Activated CD8-positive, alpha-beta memory T cell treated with anti-CD3 and anti-CD28 coated beads, Interleukin-2, amount 10 ng/mL, durations not matched to agents 7 days and 5 days (primary cell): ENCODE results near the gene C11orf24. TPM values are rescaled to one million over a fixed set of nuclear protein-coding genes. Genes with fewer than 3 reads are reported as not detected.
A peak's percentile ranks its signal among the peaks of the same experiment; 100 is the strongest.
"Not testable (repeated sequence)": the region's sequence is repeated elsewhere in the genome, so short reads cannot be mapped to it uniquely, and the experiment has no call there.

Experiments used
- ATAC-seq: fragments of 150-1000 bp; cut with Tn5 transposase; one replicate; pipeline ENCODE4 v1.10.0; 2021; ENCODE audit warnings: moderate library complexity
- CTCF ChIA-PET: fragments of 350-600 bp; sonication (Branson Sonifier 250); formaldehyde crosslinking; loops from one replicate; lab custom pipeline; 2021; ENCODE audit warnings: antibody characterized with exemption; lab: Charles Lee
- DNase-seq: peaks from one replicate; pipeline ENCODE4 v3.0.0-alpha.2; 2020
- H3K27ac Mint-ChIP-seq: one replicate; pipeline ENCODE4 v1.8.0; 2021; ENCODE audit warnings: mild to moderate bottlenecking, mixed read lengths
- H3K27me3 Mint-ChIP-seq: one replicate; pipeline ENCODE4 v1.8.0; 2021; ENCODE audit warnings: mixed read lengths
- H3K36me3 Mint-ChIP-seq: one replicate; pipeline ENCODE4 v1.8.0; 2021; ENCODE audit warnings: mild to moderate bottlenecking, mixed read lengths
- H3K4me1 Mint-ChIP-seq: one replicate; pipeline ENCODE4 v1.8.0; 2021; ENCODE audit warnings: mixed read lengths
- H3K4me3 Mint-ChIP-seq: one replicate; pipeline ENCODE4 v1.8.0; 2021; ENCODE audit warnings: mild to moderate bottlenecking, moderate library complexity, mixed read lengths
- H3K9me3 Mint-ChIP-seq: one replicate; pipeline ENCODE4 v1.8.0; 2022; ENCODE audit warnings: low read depth, mixed read lengths
- total RNA-seq, 2 experiments: library from RNA; stranded (reverse); gene quantifications; one replicate each; pipeline ENCODE4 v1.2.3, GENCODE V29; 2021

C11orf24 gene
- total RNA-seq, 2 experiments from 2014 or later, result 26.4 to 27.0 TPM

DNA sequence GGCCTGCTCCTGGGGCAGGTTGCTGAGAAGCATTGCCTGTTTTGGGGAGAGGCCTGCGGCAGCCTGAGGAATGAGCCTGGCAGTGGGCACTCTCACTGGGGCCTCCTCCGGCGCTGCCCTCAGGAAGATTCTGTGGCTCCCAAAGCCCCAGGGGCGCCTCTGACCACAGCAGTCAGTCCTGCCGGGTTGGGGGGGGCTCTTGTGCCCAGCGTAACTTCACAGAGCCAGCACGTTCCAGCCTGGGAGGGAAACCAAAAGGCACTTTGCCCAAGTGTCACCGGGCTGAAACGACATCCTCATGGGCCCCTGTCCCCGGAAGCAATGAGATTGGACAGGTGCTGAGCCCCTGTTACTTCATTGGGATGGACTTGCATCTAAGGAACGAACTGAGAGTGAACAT is 36.3 kb upstream of the C11orf24 start:
- peaks cover 14% of the 10 kb centered on the region for H3K27me3 Mint-ChIP-seq
- ATAC-seq, result no peak
- H3K4me1 Mint-ChIP-seq, result peaks cover 33% of the 10 kb centered on the region
- no peak for DNase-seq
- H3K9me3 Mint-ChIP-seq, result peaks cover 1% of the 10 kb centered on the region
- H3K36me3 Mint-ChIP-seq, result peaks cover 2% of the 10 kb centered on the region
- H3K4me3 Mint-ChIP-seq, result no peak overlapping the region
- CTCF ChIA-PET, result interaction anchor here (1.4 kb wide), 1 partner anchor 84 kb away, joined by 3 read pairs; no protein-coding TSS in a partner anchor
- no peak overlapping the region for H3K27ac Mint-ChIP-seq

DNA sequence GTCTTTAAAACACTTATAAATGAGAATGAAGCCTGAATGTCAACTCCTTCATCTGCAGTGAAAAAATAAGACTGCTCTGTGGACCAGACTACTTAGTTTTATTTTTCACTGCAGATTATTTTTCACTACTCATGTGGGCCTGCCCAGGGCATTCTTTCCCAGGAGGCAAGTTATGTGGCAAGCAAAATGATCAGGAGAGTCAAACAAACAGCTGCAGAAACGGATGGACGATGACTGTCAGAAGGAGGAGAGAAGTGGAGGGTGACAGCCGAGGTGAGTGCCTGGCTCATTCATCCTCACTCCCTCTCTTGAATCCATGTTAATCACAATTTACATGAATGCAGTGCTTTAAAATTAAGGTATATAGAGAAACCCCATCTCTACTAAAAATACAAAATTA is 34.9 kb upstream of the C11orf24 start:
- H3K36me3 Mint-ChIP-seq, result peaks cover 2% of the 10 kb centered on the region
- ATAC-seq, result no peak
- no peak overlapping the region for H3K27ac Mint-ChIP-seq

DNA sequence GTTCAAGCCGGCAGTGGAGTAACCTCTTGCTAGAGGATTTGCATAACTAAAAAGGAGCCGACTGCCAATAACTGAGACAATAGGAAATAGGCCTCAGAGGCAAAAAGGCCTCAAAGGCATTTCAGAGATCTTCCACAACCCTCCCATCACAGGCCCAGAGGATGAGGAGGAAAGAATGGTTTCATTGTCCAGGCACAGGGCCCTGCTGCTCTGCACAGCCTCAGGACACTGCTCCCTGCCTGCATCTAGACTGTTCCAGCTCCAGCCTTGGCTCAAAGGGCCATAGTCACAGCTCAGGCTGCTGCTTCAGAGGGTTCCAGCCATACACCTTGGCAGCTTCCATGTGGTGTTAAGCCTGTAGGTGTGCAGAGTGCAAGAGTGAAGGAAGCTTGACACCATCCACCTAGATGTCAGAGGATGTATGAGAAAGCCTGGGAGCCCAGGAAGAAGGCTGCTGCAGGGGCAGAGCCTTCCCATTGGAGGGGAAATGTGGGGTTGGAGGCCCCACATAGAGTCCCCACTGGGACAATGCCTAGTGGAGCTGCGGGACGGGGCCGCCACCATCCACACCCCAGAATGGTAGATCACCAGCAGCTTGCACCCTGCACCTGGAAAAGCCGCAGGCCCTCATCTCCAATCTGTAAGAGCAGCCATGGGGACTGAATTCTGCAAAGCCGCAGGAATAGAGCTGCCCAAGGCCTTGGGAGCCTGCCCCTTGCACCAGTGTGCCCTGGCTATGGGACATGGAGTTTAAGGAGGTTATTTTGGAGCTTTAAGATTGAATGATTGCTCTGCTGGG is 32.4 kb upstream of the C11orf24 start:
- H3K27me3 Mint-ChIP-seq, result no peaks in the 10 kb centered on the region
- H3K36me3 Mint-ChIP-seq, result peaks cover 2% of the 10 kb centered on the region
- no peak overlapping the region for H3K4me3 Mint-ChIP-seq
- no peak overlapping the region for H3K27ac Mint-ChIP-seq
- peaks cover 1% of the 10 kb centered on the region for H3K9me3 Mint-ChIP-seq
- ATAC-seq (no peak), DNase-seq (no peak)
- CTCF ChIA-PET, result interaction anchor here (0.6 to 2.1 kb wide), 5 partner anchors 16 to 79 kb away, joined by 3 to 11 read pairs (median 3); no protein-coding TSS in a partner anchor
- H3K4me1 Mint-ChIP-seq, result peaks cover 16% of the 10 kb centered on the region

More for the DNA sequence above, 34.9 kb upstream of the C11orf24 start:
- H3K27me3 Mint-ChIP-seq, result peaks cover 10% of the 10 kb centered on the region
- no peak overlapping the region for H3K4me3 Mint-ChIP-seq
- CTCF ChIA-PET, result interaction anchor here (1.4 to 1.6 kb wide), 2 partner anchors 9 to 86 kb away, joined by 3 to 8 read pairs; no protein-coding TSS in a partner anchor
- DNase-seq, result no peak
- H3K4me1 Mint-ChIP-seq, result peaks cover 33% of the 10 kb centered on the region
- peaks cover 1% of the 10 kb centered on the region for H3K9me3 Mint-ChIP-seq

DNA sequence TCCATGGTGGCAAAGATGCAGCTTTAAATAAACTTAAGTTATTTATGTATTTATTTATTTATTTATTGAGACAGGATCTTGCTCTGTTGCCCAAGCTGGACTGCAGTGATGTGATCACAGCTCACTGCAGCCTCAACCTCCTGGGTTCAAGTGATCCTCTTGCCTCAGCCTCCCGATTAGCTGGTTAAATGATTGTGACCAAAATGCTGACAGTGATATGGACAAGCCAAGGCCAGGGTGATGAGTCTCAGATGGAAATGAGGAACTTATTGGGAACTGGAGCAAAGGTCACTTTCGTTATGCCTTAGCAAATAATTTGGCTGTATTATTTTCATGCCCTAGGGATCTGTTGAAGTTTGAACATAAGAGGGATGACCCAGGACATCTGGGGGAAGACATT is 31.3 kb upstream of the C11orf24 start:
- peaks cover 3% of the 10 kb centered on the region for H3K27me3 Mint-ChIP-seq
- CTCF ChIA-PET, result interaction anchor here (1.4 to 2.1 kb wide), 2 partner anchors 15 to 45 kb away, joined by 4 to 11 read pairs; no protein-coding TSS in a partner anchor
- peaks cover 1% of the 10 kb centered on the region for H3K9me3 Mint-ChIP-seq
- no peak overlapping the region for H3K4me3 Mint-ChIP-seq
- peaks cover 16% of the 10 kb centered on the region for H3K4me1 Mint-ChIP-seq
- H3K27ac Mint-ChIP-seq, result no peak overlapping the region
- ATAC-seq, result no peak
- DNase-seq, result no peak
- peaks cover 2% of the 10 kb centered on the region for H3K36me3 Mint-ChIP-seq

DNA sequence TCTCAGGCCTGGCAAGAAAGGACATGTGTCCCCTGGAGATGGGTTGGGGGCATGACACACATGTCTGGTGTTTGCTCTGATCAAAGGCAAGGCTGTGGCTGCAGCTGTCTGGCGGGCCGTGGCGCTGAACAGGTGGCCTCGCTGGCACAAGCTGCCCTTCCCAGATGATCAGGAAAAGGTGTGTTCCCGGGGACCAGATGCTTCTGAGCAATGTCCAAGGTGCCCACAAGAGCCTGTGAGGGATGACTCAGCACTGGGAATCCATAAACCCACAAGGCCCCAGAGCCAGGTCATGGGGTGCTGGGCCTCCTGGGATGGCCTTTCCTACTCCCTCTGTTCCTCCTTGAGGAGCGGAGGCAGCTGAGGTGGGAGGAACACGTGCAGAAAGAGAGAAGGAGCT is 30.9 kb upstream of the C11orf24 start:
- Mint-ChIP-seq H3K27ac (no peak overlapping the region), H3K4me3 (no peak overlapping the region), H3K27me3 (peaks cover 3% of the 10 kb centered on the region), H3K36me3 (peaks cover 2% of the 10 kb centered on the region), H3K4me1 (peaks cover 19% of the 10 kb centered on the region), H3K9me3 (peaks cover 1% of the 10 kb centered on the region)
- CTCF ChIA-PET, result interaction anchor here (1.0 to 2.1 kb wide), 2 partner anchors 32 to 45 kb away, joined by 4 to 11 read pairs; no protein-coding TSS in a partner anchor
- DNase-seq (no peak), ATAC-seq (no peak)

DNA sequence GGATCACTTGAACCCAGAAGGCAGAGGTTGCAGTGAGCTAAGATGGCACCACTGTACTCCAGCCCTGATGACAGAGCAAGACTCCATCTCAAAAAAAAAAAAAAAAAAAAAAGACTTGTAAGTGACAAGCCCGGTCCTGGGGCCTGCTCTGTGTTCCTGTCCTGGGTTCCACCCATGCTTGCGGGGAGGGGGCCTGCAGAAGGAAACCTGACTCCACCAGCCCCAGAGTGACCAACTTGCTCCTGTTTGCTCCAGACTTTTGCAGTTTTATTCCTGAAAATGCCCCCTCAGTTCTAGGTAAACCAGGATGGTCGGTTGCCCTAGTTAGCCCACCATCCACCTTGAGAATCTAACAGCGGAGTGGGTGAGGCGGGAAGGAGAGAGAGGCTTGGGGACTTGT is 30.5 kb upstream of the C11orf24 start:
- no peak for DNase-seq
- no peak for ATAC-seq
- H3K27ac Mint-ChIP-seq, result no peak overlapping the region
- peaks cover 20% of the 10 kb centered on the region for H3K4me1 Mint-ChIP-seq
- H3K4me3 Mint-ChIP-seq, result no peak overlapping the region
- CTCF ChIA-PET, result interaction anchor here (0.6 to 2.1 kb wide), 4 partner anchors 32 to 146 kb away, joined by 3 to 11 read pairs (median 4); no protein-coding TSS in a partner anchor
- peaks cover 2% of the 10 kb centered on the region for H3K36me3 Mint-ChIP-seq
- H3K9me3 Mint-ChIP-seq, result peaks cover 1% of the 10 kb centered on the region
- peaks cover 3% of the 10 kb centered on the region for H3K27me3 Mint-ChIP-seq

DNA sequence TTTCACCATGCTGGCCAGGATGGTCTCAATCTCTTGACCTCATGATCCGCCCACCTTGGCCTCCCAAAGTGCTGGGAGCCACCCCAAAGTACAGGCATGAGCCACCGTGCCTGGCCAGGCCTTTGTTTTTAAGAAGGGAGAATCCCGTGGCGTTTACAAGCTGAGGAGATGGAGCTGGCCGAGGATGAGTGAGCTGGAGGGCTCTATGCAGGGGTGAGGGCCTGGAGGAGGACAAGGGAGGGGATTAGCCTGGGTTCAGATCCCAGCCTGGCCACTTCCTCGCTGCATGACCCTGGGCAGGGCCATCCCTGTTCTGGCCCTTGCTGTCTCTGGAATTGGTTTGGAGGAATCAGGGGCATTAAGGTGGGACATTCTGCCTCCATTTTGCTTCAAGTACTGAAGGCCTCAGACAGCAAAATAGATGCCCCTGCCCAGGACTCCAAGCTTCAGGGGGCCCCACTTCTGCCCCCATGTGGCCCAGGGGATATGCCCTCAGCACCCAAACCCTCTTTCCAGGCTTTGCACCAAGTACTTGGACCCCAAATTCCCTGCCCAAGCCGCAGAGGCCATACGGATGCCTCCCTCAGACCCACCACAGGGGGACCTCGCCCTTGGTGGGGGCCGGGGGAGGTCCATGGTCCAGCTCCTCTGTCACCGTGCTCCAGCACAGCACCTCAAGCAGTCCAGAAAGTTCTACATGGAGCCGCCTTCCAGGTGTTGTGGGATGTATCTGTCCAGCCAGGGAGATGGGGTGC is 28.5 kb upstream of the C11orf24 start:
- peaks cover 2% of the 10 kb centered on the region for H3K36me3 Mint-ChIP-seq
- no peak overlapping the region for H3K4me3 Mint-ChIP-seq
- H3K9me3 Mint-ChIP-seq, result peaks cover 1% of the 10 kb centered on the region
- H3K27me3 Mint-ChIP-seq, result peaks cover 5% of the 10 kb centered on the region
- ATAC-seq (no peak), DNase-seq (no peak)
- peaks cover 8% of the 10 kb centered on the region for H3K4me1 Mint-ChIP-seq
- CTCF ChIA-PET, result interaction anchor here (0.9 to 7.5 kb wide), 4 partner anchors 10 to 81 kb away, joined by 3 to 199 read pairs (median 52); partner anchors contain the start of gene C11orf24
- H3K27ac Mint-ChIP-seq, result no peak overlapping the region

DNA sequence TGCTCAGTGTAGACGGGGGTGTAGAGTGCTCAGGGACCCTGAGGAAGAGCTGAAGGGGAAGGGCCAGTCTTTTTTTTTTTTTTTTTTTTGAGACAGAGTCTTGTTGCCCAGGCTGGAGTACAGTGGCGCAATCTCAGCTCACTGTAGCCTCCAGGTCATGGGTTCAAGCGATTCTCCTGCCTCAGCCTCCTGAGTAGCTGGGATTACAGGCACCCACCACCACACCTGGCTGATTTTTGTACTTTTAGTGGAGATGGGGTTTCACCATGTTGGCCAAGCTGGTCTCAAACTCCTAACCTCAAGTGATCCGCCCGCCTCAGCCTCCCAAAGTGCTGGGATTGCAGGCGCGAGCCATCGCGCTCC is 27.7 kb upstream of the C11orf24 start:
- H3K4me3 Mint-ChIP-seq, H3K9me3 Mint-ChIP-seq, H3K4me1 Mint-ChIP-seq, H3K36me3 Mint-ChIP-seq, H3K27me3 Mint-ChIP-seq, DNase-seq, ATAC-seq, H3K27ac Mint-ChIP-seq: not testable (repeated sequence)
- CTCF ChIA-PET, result interaction anchor here (0.6 to 7.5 kb wide), 6 partner anchors 11 to 82 kb away, joined by 3 to 199 read pairs (median 33); partner anchors contain the start of gene C11orf24

DNA sequence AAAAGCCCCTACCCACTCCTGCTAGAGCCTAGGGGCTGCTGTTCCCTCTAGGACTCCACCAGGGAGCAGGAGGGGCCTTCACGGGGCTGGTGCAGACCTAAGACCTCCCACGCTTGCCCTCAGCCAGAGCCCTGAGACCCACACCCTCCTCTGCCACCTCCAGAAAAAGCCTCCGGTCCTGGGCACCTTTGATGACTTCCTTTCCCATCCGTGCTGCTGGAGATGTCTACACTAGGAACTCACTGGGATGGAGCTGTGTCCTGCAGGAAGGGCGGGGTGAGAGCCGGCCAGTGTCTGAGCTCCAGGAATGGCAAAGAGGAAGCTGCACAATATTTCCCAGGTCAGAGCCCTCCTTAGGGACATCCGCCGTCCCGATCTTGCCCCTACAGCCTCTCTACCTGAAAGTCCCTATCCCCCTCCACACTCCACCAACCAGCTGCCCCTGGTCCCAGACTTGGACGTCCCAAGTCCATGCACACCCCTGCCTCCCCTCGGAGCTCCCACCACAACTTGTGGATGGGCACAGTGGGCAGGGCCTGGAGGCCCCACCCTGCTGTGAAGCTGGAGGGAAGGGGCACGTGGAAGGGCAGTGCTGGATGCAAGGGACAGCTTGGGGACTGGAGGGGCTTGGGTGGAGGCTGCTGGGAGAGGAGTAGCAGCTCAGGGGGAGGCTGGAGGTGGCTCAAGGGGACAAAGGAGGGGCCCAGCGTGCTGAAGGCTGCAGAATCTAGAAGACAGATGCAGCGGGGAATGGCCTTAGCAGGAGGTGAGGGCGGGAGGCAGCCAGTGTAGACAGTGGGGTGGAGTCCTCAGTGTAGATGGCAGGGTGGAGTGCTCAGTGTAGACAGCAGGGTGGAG is 27.1 kb upstream of the C11orf24 start:
- Mint-ChIP-seq H3K27me3 (peaks cover 5% of the 10 kb centered on the region), H3K36me3 (no peaks in the 10 kb centered on the region), H3K9me3 (no peaks in the 10 kb centered on the region), H3K4me1 (peaks cover 4% of the 10 kb centered on the region), H3K4me3 (no peak overlapping the region), H3K27ac (no peak overlapping the region)
- DNase-seq (no peak), ATAC-seq (no peak)
- CTCF ChIA-PET, result interaction anchor here (0.6 to 7.5 kb wide), 12 partner anchors 8 to 83 kb away, joined by 3 to 199 read pairs (median 16); partner anchors contain the start of gene C11orf24

DNA sequence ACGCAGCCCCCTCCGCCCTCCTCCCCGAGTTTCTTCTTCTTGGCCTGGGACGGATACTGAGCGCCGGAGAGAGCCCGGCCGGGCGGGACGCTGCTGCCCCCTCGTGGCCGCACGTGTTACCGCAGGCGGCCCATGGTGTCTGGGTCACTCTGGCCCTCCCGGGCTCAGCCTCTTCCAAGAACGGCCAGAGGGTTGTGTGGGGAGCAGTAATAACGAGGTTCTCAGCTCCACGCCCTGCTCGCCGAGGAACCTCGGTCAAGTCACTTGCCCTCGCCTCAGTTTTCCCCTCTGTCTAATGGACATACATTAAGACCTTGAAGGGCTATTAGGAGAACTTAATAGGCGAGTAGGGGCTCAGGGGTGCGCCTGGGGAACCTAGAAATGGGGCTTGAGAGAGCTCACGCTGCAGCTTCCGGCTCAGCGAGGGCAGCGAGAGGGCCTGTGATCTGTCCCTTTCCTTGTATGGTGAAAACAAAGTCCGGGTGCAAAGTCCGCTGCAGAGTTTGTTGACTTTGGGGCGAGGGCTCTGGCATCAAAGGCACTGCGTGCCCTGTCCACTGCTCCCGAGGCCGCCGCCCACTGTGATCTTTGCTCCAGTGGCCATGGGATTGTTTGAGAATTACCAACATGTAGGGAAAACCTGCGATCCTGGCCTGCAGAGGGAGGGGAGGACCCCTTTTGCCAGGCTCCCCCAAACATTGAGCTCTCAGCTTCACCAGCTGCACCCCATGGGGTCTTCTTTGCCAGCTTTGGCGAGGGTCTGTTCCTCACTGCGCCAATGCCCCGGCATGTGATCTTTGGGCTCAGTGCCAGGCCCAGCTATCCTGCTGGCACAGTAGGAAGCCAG is 26.3 kb upstream of the C11orf24 start:
- Mint-ChIP-seq H3K9me3 (no peaks in the 10 kb centered on the region), H3K4me3 (no peak overlapping the region), H3K27ac (no peak overlapping the region), H3K36me3 (no peaks in the 10 kb centered on the region), H3K27me3 (peaks cover 11% of the 10 kb centered on the region), H3K4me1 (peaks cover 4% of the 10 kb centered on the region)
- CTCF ChIA-PET, result interaction anchor here (0.9 to 7.5 kb wide), 18 partner anchors 9 to 168 kb away, joined by 3 to 199 read pairs (median 8); partner anchors contain the start of gene C11orf24
- DNase-seq (peak; percentile 80), ATAC-seq (peak; percentile 98)

DNA sequence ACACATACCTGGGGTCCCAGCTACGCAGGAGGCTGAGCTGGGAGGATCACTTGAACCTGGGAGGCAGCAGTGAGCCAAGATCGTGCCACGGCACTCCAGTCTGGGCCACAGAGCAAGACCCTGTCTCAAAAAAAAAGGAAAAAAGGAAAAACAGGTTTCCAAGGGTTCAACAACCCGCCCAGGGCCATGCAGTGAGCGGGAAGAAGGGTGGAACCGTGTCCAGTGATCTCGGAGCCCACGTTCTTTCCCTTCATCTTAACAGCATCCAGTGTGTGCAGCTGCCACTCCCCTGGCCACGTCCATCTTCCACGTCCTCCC is 25.7 kb upstream of the C11orf24 start:
- H3K27ac Mint-ChIP-seq, result no peak overlapping the region

DNA sequence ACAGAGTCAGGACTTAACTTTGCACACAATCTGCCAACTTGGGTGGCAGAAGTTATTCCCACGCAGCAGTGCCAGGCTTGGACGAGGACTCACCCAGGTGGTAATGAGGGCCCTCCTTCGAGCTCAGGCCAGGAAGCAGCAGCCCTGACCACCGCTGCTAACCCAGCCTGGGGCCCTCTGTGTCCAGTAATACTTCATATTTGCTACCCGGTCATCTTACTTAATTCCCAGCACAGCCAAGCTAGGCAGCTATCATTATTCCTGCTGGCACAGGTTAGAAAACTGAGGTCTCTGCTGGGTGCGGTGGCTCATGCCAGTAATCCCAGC is 25.2 kb upstream of the C11orf24 start:
- H3K36me3 Mint-ChIP-seq, result no peaks in the 10 kb centered on the region
- H3K27me3 Mint-ChIP-seq, result peaks cover 11% of the 10 kb centered on the region
- no peak for DNase-seq
- H3K4me1 Mint-ChIP-seq, result peaks cover 4% of the 10 kb centered on the region
- no peak overlapping the region for H3K27ac Mint-ChIP-seq
- CTCF ChIA-PET, result interaction anchor here (0.5 to 7.5 kb wide), 24 partner anchors 8 to 198 kb away, joined by 3 to 199 read pairs (median 6); partner anchors contain the start of gene C11orf24
- no peaks in the 10 kb centered on the region for H3K9me3 Mint-ChIP-seq
- no peak for ATAC-seq
- no peak overlapping the region for H3K4me3 Mint-ChIP-seq

More for the DNA sequence above, 25.7 kb upstream of the C11orf24 start:
- DNase-seq (no peak), ATAC-seq (no peak)
- Mint-ChIP-seq H3K4me1 (peaks cover 4% of the 10 kb centered on the region), H3K36me3 (no peaks in the 10 kb centered on the region), H3K9me3 (no peaks in the 10 kb centered on the region), H3K4me3 (no peak overlapping the region), H3K27me3 (peaks cover 11% of the 10 kb centered on the region)
- CTCF ChIA-PET, result interaction anchor here (0.9 to 7.5 kb wide), 21 partner anchors 9 to 168 kb away, joined by 3 to 199 read pairs (median 4); partner anchors contain the start of gene C11orf24
